K562 (cell line): ENCODE measurements around the gene SEC22A. TPM values are rescaled to one million over a fixed set of nuclear protein-coding genes. Genes with fewer than 3 reads are reported as not detected.

ENCODE experiments used
- ATAC-seq: fragments of 200-7000 bp; cut with Tn5 transposase; 3 replicates; pipeline ENCODE4 v1.9.1; 2020; ENCODE audit warnings: moderate library complexity
- BruUV-seq: library from RNA; stranded (reverse); fragments of 400-500 nt; replicated peaks from 2 replicates; lab custom pipeline; 2021; lab: Mats Ljungman, UMichigan
- CTCF ChIA-PET: fragments of 300-600 bp; formaldehyde crosslinking; extraction: SDS; loops from one replicate; lab custom pipeline; 2021; ENCODE audit warnings: low intra/inter-chr PET ratio; lab: Yijun Ruan, JAX
- POLR2A ChIA-PET: fragments of 300-600, 350-650 bp; sonication (Branson Sonifier 250); formaldehyde crosslinking; extraction: SDS; loops from one replicate; lab custom pipeline; 2021; ENCODE audit warnings: antibody characterized with exemption, inconsistent platforms; lab: Yijun Ruan, JAX
- DNase-seq, 4 experiments: peaks; one replicate each; pipeline versions ENCODE4 v3.0.0 to v3.0.0-alpha.2; 2011 to 2018; ENCODE audit warnings: low spot score in 3 of 4, mixed read lengths in 3 of 4; ENCODE audit errors: extremely low read depth in 1 of 4
- FAIRE-seq: peaks from 2 replicates; lab custom pipeline; 2011; peaks lifted over from hg19 to GRCh38; lab: Jason Lieb, UNC
- H2AFZ ChIP-seq: 2 replicates; pipeline ENCODE4 v1.6.0; 2011; ENCODE audit warnings: low read depth, low read length, control low read depth, inconsistent platforms
- H3K27ac ChIP-seq: fragments of 200-600 bp; 3 replicates; pipeline ENCODE4 v1.8.0; 2011; ENCODE audit warnings: low read depth, mild to moderate bottlenecking, control low read depth, inconsistent platforms, low read length, moderate library complexity, mixed read lengths; ENCODE audit errors: extremely low read depth
- H3K27me3 ChIP-seq, 2 experiments: fragments of 300-600 bp in 1 of 2; 2 replicates in 1 of 2; 3 replicates in 1 of 2; pipeline versions ENCODE4 v1.6.0 to v1.8.0; 2011; ENCODE audit warnings: inconsistent platforms in 2 of 2, low read length in 2 of 2, mild to moderate bottlenecking in 1 of 2, mixed read lengths in 1 of 2, moderate library complexity in 1 of 2; ENCODE audit not compliant: control insufficient read depth in 2 of 2, insufficient read depth in 2 of 2
- H3K36me3 ChIP-seq: fragments of 300-600 bp; 3 replicates; pipeline ENCODE4 v1.8.0; 2011; ENCODE audit warnings: mild to moderate bottlenecking, low read length, inconsistent platforms; ENCODE audit not compliant: control insufficient read depth, insufficient read depth
- H3K4me1 ChIP-seq, 2 experiments: fragments of 200-600 bp in 1 of 2; replicated peaks in 1 of 2; 2 replicates in 1 of 2; 3 replicates in 1 of 2; pipeline versions ENCODE4 v1.5.1 to v1.8.0; 2011; ENCODE audit warnings: inconsistent platforms in 2 of 2, low read length in 2 of 2, mild to moderate bottlenecking in 1 of 2, mixed read lengths in 1 of 2, moderate library complexity in 1 of 2; ENCODE audit not compliant: control insufficient read depth in 2 of 2, insufficient read depth in 2 of 2
- H3K4me2 ChIP-seq: 2 replicates; pipeline ENCODE4 v1.6.1; 2011; ENCODE audit warnings: low read length, control low read depth, inconsistent platforms, mixed read lengths; ENCODE audit not compliant: insufficient read depth
- H3K4me3 ChIP-seq: fragments of 200-600 bp; sonication (generic), shearing (Covaris generic); 2 replicates; pipeline ENCODE4 v1.5.1; 2016; ENCODE audit warnings: control low read depth, inconsistent platforms
- H3K79me2 ChIP-seq: fragments of 200-600 bp; 3 replicates; pipeline ENCODE4 v1.8.0; 2011; ENCODE audit warnings: low read length, inconsistent platforms; ENCODE audit not compliant: control insufficient read depth, insufficient read depth
- H3K9ac ChIP-seq, 2 experiments: 2 replicates each; pipeline versions ENCODE4 v1.6.0 to v1.6.1; 2011; ENCODE audit warnings: low read depth in 2 of 2, low read length in 2 of 2, control low read depth in 1 of 2, inconsistent platforms in 1 of 2, mild to moderate bottlenecking in 1 of 2, mixed read lengths in 1 of 2; ENCODE audit not compliant: insufficient read depth in 1 of 2
- H3K9me1 ChIP-seq: one replicate; pipeline ENCODE4 v1.6.0; 2011; ENCODE audit warnings: inconsistent platforms, mild to moderate bottlenecking, low read length, moderate library complexity; ENCODE audit not compliant: control insufficient read depth, insufficient read depth
- H3K9me3 ChIP-seq: replicated peaks from 2 replicates; pipeline ENCODE4 v1.5.1; 2011; ENCODE audit warnings: low read depth, low read length, inconsistent platforms; ENCODE audit not compliant: control insufficient read depth, insufficient read depth
- H4K20me1 ChIP-seq: replicated peaks from 2 replicates; pipeline ENCODE4 v1.6.1; 2011; ENCODE audit warnings: low read length, inconsistent platforms, mixed read lengths; ENCODE audit not compliant: control insufficient read depth, insufficient read depth
- CC2D1A ChIP-seq: fragments of 450-650 bp; IDR thresholded peaks from 2 replicates; pipeline ENCODE4 v1.6.1; 2017; ENCODE audit warnings: mild to moderate bottlenecking
- IRF2 ChIP-seq: sonication (generic); formaldehyde crosslinking; IDR thresholded peaks from 2 replicates; pipeline ENCODE4 v1.8.1; 2022; ENCODE audit warnings: mild to moderate bottlenecking, missing genetic modification reagents
- SLC30A9 ChIP-seq: fragments of 250-450 bp; sonication (Bioruptor Pico); IDR thresholded peaks from 2 replicates; pipeline ENCODE4 v1.8.0; 2022; ENCODE audit warnings: mild to moderate bottlenecking, moderate library complexity
- TSHZ1 ChIP-seq: fragments of 250-450 bp; sonication (Bioruptor Pico); IDR thresholded peaks from 2 replicates; pipeline ENCODE4 v1.4.0; 2020; ENCODE audit warnings: mild to moderate bottlenecking, moderate library complexity
- WGBS: fragments of 100-300 bp; shearing (Covaris generic); methylation state at CpG from one replicate; pipeline ENCODE4 v1.1.6; 2016; ENCODE audit warnings: low coverage, mixed read lengths; ENCODE audit not compliant: insufficient coverage; ENCODE audit errors: missing lambda C conversion rate; 5-methylcytosine and 5-hydroxymethylcytosine counted together
- in situ Hi-C: fragments of 300-500 bp; cut with MboI; formaldehyde crosslinking; loops from 4 replicates; pipeline ENCODE4 v1.15.0; 2018; ENCODE audit warnings: inconsistent platforms, mixed read lengths
- intact Hi-C: fragments of 100-400 bp; cut with micrococcal nuclease; formaldehyde crosslinking; loops from 2 replicates; pipeline ENCODE4 v1.14.2; 2022
- polyA plus RNA-seq, 8 experiments: library from polyadenylated mRNA; depleted of rRNA in 4 of 8; stranded (reverse) in 5 of 8; unstranded in 3 of 8; fragments of >200 nt; fragmentation: Nextera tagmentation in 2 of 8; fragmentation: Illumina TruSeq in 1 of 8; extraction: Ambion mirVana in 2 of 8; extraction: Trizol in 1 of 8; gene quantifications; 2 replicates each; pipeline versions ENCODE4 v1.2.1 to v1.2.3, GENCODE V29; 2011 to 2014; ENCODE audit warnings: inconsistent platforms in 1 of 8, missing spikeins in 1 of 8
- total RNA-seq, 7 experiments: library from RNA; depleted of rRNA in 6 of 7; stranded (reverse); fragments of >200 nt in 6 of 7; fragmentation: Illumina TruSeq in 2 of 7; extraction: Trizol in 2 of 7; gene quantifications; 2 replicates each; pipeline versions ENCODE4 v1.2.1 to v1.2.3, GENCODE V29; 2011 to 2021; ENCODE audit warnings: low replicate concordance in 1 of 7

SEC22A gene
- total and polyA plus RNA-seq, 9 of the 15 experiments (the other 6 are each of a cell fraction or from before 2014, with no cell fraction given): 7.9 to 44.5 (median 20.5) TPM

GRCh38 chr3:123299581-123299980 lies 97.8 kb downstream of the SEC22A start:
- H3K4me2 ChIP-seq: no peak overlapping the region
- WGBS: 7% methylated on average over 4 of the region's 8 CpGs
- ATAC-seq (no peak), DNase-seq (no peak), FAIRE-seq (no peak)
- no peaks in the 10 kb centered on the region for H4K20me1 ChIP-seq
- intact Hi-C loops: no loop called here
- peaks cover 2 to 44% of the 10 kb centered on the region in 2 experiments; a peak in 3 of 5 replicates for H3K27me3 ChIP-seq
- CTCF ChIA-PET: no interaction called here
- TF ChIP-seq CC2D1A (no peak), SLC30A9 (no peak), TSHZ1 (CRISPR knock-in tag) (no peak), IRF2 (CRISPR knock-in tag) (no peak)
- H3K79me2 ChIP-seq: no peaks in the 10 kb centered on the region
- H3K4me1 ChIP-seq: no peaks in the 10 kb centered on the region; a peak in 1 of 5 replicates
- H3K9me3 ChIP-seq: no peaks in the 10 kb centered on the region
- POLR2A ChIA-PET: interaction anchor here (0.6 kb wide), 1 partner anchor 66 kb away, joined by 3 read pairs; no protein-coding TSS in a partner anchor
- no peak overlapping the region for H2AFZ ChIP-seq
- H3K36me3 ChIP-seq: no peaks in the 10 kb centered on the region
- in situ Hi-C loops: no loop called here
- H3K9me1 ChIP-seq: no peaks in the 10 kb centered on the region
- H3K9ac ChIP-seq: no peak overlapping the region
- H3K27ac ChIP-seq: no peak overlapping the region
- no peak overlapping the region for H3K4me3 ChIP-seq
- BruUV-seq: no TSS peak
